ENCODE results near the gene SPR.

SPR gene

DNA sequence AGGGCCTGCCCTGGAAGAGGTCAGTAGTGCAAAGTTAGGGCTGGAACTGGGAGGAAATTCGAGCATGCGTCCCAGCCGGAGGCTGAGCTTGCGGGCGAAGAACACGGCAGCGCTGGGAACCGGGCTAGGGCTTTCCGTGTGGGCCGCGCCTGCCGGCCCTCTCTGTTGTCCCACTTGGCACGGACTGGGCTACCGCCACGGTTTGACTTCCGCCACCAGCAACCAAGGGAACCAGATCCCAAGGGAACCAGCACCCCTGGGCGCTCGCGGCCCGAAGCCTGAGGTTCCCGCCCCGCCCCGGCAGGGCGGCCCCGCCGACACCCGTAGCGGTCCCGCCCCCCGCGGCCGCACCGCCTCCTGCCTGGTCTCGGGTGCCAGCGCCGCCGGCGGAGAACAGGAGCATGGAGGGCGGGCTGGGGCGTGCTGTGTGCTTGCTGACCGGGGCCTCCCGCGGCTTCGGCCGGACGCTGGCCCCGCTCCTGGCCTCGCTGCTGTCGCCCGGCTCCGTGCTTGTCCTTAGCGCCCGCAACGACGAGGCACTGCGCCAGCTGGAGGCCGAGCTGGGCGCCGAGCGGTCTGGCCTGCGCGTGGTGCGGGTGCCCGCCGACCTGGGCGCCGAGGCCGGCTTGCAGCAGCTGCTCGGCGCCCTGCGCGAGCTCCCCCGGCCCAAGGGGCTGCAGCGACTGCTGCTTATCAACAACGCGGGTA, at the start of gene SPR:
Gene SPR (plus strand): TSS at position 377 of the 708 bp plus-strand sequence. CDS start 25 bp downstream, at position 402.
- peak; percentile 44 for DNase-seq (ENCODE audit: low read depth, low spot score)

DNA sequence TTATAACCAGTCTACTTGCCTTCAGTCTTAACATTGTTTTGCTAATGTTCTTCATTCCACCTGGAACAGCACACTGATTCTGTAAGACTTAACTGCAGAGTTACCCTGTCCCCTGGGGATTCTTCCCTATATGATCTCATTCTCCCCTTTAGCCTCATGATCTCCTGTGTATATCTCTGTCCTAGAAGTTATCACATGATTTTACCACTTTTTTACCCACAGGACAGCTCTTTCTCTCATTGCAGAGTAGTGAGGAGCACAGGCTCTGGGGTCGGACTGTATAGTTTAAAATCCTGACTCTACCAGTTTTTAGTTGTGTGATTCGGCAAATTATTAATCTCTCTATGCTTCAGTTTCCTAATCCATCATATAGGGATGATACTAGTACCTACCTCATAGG, 47.1 kb upstream of the SPR start:
- DNase-seq (ENCODE audit: low read depth, low spot score) = no peak

DNA sequence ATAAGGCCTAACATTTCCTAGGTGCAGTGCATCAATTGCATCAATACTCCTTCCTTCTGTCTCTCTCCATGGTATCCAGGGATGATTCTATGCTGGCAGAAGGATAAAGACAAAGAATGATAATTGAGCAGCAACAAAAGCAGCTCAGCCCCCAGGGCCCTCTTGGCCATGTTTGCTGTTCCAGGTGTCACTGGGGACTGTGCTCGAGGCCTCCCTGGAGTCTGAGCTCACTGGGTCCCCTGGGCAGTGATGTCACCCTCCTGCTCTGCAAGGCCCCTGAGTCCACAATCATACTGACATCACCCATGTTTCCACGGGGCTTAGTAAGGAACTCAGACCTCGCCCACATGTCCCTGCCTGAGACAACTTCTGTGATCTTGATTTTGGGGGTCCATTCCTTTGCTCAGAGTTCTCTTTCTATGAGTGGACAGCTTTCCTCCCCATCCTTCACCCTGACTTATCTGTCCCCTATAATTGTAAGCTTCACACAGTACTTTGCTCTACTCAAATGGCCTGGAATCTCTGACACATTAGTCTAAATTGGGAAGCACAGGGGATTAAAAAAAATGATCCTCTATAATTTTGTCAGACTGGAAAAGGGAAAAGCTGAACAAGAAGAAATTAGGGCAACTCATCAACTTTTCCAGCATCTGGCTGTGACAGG, 45.6 kb upstream of the SPR start:
- no peak for DNase-seq (ENCODE audit: low read depth, low spot score)

DNA sequence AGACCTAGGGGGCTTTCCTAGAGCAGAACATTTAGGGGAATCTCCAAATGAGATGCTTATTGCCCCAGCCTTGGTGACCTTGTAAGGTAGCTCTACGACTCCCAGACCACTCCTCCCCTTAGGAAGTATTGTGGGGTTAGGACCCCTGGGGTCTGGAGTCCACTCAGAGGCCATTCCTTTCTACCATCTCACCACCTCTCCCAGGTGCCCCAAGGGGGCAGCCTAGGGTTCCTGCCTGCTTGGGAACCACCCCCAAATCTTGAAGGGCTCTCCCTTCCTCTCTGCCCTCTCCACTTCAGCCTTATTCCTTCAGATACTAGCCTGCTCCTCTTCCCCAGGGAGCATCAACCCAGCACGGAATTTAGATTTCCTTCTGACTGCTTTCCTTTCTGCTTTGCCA, 43.9 kb upstream of the SPR start:
- DNase-seq (ENCODE audit: low read depth, low spot score) = no peak

DNA sequence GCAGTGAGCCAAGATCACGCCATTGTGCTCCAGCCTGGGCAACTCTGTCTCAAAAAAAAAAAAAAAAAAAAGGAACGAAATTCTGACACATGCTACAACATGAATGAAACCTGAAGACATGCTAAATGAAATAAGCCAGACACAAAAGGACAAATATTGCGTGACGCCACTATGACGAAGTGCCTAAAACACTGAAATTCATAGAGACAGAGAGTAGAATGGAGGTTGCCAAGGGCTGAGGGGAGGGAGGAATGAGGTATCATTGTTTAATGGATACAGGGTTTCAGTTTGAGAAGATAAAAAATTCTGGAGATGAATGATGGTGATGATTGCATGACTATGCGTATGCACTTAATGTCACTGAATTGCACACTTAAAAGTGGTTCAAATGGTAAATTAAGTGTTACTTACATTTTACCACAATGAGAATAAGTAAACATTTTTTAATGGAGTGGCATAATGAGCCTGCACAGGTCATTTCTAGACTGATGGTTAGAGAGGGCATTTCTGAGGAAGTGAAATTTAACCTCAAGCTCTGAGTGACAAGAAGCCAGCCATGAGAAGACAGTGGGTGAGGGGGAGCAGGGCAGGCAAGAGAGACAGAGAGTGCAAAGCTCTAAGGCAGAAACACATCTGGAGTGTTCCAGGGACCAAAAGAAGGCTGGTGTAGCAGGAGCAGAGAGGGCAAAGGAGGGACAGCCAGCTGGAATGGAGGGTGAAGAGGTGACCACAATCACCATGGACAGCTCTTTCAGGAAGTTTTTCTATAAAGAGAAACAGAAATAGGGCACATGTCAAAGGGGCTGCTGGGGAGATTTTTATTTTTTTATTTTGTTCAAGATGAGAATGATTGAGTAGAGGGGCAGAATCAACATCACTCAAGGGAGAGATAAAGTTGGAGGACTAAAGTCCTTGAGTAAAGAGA, 40.8 kb upstream of the SPR start:
- DNase-seq (ENCODE audit: low read depth, low spot score) = no peak

DNA sequence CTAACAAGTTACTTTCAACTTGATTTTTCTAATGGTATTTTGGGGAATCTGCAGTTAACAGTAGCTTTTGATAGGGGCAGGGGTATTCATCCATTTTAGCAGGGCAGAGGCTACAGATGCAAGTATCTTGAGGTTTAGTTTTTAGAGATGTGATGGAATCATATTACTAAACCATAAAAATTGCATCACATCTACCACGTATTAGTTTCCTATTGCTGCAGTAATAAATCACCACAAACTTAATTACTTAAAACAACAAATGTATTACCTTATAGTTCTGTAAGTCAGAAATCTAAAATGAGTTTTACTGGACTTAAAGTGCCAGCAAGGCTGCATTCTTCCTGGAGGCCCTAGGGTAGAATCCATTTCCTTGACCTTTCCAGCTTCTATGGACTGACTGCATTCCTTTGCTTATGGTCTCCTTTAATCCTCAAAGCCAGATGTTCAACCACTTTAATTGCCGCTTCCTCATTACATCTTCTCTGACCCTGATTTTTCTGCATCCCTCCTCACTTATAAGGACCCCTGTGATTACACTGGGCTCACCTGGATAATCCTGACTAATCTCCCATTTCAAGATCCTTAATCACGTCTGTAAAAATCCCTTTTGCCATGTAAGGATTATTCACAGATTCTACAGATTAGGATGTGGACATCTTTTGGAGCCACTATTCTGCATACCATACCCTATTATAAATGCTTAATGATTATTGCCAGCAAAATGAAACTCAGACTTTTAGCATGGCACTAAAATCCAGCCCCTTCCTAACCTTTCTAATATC, 39.5 kb upstream of the SPR start:
- no peak for DNase-seq (ENCODE audit: low read depth, low spot score)

DNA sequence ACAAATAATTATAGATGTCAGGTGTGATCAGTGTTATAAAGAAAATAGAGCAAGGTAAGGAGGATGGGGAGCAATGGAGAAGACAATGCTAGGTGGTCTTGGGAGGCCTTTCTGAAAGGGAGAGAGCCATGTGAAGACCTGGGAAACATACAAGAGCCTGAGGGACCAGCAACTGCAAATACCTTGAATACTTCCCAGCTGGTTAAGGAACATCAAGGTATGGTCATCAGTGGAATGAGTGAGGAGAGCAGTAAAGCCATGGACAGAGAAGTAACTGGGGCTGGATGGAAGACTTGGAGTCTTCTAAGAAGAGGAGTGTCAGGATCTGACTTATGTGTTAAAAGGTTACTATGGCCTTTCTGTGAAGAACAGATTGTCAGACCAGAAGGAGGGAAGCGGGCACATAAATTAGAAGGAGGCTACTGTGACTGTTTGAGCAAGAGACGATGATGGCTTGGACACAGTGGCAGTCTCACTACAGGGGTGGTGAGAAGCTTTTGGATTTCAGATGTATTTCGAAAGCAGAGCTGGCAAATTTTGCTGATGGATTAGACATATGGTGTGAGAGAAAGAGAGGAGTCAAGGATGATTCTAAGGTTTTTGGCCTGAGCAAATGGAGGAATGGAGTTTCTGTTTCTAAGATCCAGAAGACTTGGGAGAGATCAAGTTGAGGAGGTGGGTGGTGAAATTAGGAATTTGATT, 38.6 kb upstream of the SPR start:
- no peak for DNase-seq (ENCODE audit: low read depth, low spot score)

DNA sequence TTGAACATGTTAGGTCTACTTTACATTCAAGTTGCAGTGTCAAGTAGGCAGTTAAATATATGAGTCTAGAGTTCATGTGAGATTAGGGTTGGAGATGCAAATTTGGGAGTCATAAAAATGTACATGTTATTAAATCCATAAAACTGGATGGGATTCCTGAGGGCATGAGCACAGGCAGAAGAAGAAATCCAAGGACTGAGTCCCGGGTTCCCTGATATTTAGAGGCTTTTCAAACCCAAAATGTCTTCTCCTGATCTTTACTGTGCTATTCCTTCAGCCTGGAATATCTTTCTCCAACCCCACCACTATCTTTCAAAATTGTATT, 38.1 kb upstream of the SPR start:
- DNase-seq (ENCODE audit: low read depth, low spot score) = no peak

DNA sequence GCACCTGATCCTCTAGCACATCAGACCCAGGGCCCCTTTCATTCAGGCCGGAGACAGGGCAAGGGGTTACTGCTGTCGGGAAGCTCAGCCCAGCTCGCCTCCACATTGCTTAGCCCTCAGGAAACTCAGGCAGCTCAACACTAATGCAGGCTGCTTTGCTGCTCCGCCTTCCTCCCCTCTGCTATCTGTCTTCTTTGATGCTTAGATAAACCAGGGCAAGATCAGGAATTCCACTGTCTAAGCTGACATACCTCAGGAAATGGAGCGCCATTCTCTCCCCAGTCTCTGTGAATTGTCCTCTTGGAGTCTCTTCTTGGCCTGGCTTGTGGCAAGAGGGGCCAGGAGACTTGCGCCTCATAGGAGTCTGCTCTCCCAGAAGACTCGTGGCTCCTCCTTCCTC, 35.9 kb upstream of the SPR start:
- no peak for DNase-seq (ENCODE audit: low read depth, low spot score)

DNA sequence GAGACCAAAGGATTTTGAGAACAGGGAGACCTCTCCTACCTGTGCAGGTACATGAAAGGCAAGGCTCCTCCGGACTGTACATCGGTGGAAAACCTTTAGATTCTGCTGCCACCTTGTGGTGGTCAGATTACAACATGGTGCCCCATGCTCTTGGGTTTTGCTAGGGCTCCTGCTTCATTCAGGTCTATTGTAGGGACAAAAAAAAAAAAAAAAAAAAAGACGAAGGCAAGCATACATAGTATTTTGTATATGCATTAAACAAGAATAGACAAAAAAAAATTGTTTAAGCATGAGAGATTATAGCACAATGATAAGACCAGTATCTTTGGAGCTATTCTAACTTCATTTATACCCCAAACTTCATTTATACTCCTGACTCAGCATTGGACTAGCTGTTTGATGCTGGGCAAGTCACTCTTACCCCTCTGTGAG, 27.4 kb upstream of the SPR start:
- peak; percentile 11 for DNase-seq (ENCODE audit: low read depth, low spot score)

DNA sequence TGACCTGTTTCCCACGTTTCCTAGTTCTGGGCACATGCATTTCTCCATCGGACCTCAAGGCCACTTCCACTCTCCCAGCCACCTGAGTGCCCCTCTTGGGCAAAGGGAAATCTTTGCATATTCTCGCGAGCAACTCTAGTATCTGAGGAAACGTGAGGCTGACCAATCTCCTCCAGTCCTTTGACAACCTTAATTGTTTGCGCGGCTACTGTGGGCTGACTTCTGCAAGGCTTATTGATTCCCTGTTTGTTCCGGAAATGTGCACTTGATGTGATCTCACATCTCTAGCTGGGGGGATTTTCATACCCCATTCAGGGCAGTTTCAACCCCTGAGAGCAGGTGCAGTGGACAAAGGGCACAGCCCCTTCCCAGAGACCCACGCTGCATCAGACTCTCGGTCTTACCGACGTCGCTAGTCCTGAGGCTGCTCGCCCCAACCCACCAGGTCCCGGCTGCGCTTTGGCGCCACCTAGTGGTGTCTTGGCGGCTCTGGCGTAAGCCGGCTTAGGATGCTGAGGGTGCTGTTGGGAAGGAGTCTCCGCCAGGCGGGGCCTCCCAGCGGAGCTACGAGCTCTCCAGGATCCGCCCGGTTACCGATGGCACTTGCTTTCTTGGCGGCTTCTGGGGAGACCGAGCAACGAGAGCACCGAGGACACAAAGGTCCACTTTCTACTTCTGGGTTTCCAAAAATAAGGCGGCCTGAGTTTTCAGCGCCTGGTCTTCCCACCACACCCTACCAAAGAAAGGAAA, 24.8 kb upstream of the SPR start:
- peak; percentile 75 for DNase-seq (ENCODE audit: low read depth, low spot score)

DNA sequence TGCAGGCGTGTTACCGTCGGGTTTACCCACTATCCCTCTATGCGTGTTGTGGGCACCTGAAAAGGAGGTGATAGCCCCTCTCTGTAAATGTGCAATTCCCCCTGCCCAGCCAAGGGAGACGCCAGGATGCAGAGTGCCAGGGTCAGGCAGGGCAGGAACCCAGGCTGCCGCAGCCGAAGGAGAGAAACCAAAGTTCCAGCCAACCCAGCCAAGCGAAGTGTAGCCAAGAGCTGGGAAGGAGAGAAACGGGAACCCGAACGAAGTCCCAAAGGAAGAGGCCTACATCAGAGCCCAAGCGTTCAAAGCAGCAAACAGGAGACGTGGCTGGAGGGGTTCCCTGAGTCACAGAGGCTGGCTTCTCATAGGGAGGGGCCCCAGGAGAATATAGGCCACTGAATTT, 24.2 kb upstream of the SPR start:
- no peak for DNase-seq (ENCODE audit: low read depth, low spot score)

DNA sequence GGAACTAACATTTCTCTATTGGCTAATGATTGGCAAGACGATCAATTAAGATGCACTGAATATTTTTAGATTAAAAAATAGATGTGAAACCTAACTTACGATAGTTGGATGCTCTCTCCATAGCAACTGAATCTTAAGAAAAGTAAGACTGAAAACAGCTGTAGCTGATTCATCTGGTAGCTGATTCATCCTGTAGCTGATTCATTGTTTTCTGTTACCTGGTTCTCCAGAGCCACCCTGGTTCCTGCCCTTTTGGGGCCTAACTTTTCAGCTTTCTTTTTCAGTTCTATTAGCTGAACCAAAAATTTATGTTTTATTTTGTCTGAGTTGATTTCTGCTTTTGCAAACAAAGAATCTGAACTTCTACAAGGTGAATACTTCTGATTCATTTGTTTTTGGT, 22.7 kb upstream of the SPR start:
- DNase-seq (ENCODE audit: low read depth, low spot score) = no peak

DNA sequence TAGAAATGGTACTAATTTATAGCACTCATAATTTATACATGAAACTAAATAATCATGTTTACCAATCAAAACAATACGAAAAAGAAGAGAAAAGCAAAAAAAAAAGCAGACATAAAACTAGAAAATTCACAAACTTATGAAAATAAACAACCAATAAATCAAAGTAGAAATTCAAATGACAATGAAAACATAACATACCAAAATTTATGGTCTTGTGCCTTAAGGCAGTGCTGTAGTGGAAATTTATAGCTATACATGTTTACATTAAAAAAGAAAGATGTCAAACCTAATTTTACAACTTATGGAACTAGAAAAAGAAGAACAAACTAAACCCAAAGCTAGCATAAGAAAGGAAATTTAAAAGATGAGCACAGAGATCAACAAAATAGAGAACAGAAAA, 16.1 kb upstream of the SPR start:
- DNase-seq (ENCODE audit: low read depth, low spot score) = no peak

DNA sequence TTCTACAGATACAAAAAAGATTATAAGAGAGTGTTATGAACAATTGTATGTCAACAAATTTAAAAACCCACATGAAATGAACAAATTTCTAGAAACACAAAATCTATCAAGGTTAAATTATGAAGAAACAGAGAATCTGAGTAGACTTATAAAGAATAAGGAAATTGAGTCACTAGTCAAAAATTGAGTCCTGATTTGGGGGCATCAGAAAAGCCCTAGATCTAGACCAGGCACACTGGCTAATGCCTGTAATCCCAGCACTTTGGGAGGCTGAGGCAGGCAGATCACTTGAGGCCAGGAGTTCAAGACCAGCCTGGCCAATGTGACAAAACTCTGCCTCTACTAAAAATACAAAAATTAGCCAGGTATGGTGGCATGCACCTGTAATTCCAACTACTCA, 15.3 kb upstream of the SPR start:
- no peak for DNase-seq (ENCODE audit: low read depth, low spot score)

DNA sequence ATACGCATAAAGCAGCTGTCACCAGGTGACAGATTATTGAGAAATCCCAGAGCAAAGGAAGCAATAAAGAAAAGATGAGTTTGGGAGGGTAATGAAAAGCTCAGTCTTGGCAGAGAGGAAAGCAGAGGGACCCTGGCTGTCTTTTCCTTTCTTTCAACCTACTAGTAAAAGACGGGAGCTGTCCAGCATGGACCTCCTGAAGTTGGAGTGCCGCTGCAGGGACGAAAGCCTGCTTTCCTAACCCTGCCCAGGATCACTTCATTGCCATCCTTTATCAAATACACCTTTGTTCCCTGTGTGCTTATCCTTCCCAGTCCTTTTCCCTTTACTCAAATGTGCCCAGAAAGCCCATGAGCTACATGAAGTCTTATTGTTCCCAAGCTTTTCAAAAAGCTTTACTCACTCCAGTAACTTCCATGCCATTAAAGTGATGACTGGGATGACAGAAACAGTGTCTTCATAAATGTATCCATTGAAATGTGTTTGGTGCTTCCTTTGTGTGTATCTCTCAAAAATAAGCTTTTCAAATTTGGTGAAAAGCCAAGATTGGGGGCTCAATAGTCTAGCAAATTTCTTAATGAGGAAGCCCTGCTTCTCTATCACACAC, 3.7 kb upstream of the SPR start:
- no peak for DNase-seq (ENCODE audit: low read depth, low spot score)

DNA sequence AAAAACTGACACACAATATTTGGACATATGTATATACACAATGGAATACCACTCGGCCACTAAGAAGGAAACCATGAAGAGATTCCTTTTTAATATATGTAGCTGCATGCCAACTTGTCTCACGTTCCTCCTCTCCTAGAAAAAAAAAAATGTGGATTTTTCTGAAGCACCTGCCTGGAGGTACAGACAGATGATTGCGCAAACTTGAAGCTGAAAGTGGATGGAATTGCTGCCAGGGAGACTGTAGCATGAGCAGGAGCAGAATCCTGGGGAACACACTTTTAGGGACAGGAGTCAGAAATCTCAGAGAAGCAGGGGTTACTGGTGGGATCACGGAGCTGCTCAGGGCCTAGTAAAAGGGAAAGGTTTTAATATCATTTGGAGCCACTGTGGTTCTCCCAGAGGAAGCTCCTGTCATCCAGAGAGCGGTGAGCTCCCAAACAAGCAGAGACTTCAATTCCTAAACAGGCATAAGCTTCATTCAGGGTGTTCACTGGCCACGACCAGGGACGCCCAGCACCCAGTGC, 640 bp upstream of the SPR start:
- DNase-seq (ENCODE audit: low read depth, low spot score) = no peak

DNA sequence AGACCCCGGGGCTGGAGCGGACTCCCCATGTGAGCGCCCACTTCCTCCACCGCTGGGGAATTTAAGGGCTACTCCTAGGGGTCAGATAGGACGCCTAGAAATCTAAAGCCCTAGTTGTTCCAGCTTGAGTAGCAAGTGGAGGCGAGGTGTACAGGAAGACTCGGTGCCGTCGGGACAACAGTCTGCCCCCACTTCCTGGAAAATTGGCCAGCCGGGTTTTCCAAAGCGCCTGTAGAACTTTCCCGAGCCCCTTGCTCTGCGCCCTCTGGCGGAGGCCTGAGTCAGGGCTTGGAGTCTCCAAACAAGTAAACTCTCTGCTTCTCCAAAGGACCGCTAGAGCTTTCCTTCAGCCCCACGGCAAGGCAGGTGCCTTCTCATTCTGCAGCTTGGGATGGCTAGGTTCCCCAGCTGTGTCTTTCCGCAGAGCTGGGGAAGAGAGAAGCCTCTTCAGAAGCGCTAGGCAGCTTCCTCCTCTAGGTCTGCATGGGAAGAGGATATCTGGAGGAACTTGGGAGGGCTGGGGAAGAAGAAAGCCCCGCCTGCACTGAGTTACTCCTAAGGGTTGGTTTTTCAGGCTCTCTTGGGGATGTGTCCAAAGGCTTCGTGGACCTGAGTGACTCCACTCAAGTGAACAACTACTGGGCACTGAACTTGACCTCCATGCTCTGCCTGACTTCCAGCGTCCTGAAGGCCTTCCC, 681 bp downstream of the SPR start:
- DNase-seq (ENCODE audit: low read depth, low spot score) = no peak

Measured in activated naive CD8-positive, alpha-beta T cell treated with anti-CD3 and anti-CD28 coated beads, Interleukin-2, amount 50 U/mL, for 16 hours (primary cell).